ENCODE data around the gene FGD6. TPM values are rescaled to one million over a fixed set of nuclear protein-coding genes. Genes with fewer than 3 reads are reported as not detected.

The FGD6 gene
- total RNA-seq, 2 experiments from 2014 or later: 5.6 to 7.8 TPM

GRCh38 chr12:95265765-95266164 lies 48.5 kb upstream of the FGD6 start:
- H3K36me3 ChIP-seq (ENCODE audit: insufficient read depth, low read length): peaks cover 93% of the 10 kb centered on the region
- no peak overlapping the region for H3K4me2 ChIP-seq (ENCODE audit: low read length)
- no peaks in the 10 kb centered on the region for H3K9me3 ChIP-seq (ENCODE audit: low read length)
- H2AFZ ChIP-seq (ENCODE audit: low read length): no peak overlapping the region
- CTCF ChIA-PET (ENCODE audit: unreplicated experiment): no interaction called here
- no peaks in the 10 kb centered on the region for H3K79me2 ChIP-seq (ENCODE audit: insufficient read depth, low read depth, low read length)
- H3K27ac ChIP-seq (ENCODE audit: low read depth, low read length, poor library complexity, severe bottlenecking): no peak overlapping the region
- no peak overlapping the region for H3K4me3 ChIP-seq (ENCODE audit: low read depth, low read length, poor library complexity, severe bottlenecking)
- BruUV-seq (replicated peaks): no TSS peak
- intact Hi-C loops (cut with micrococcal nuclease; ENCODE audit: unreplicated experiment): no loop called here
- H3K9me2 ChIP-seq (ENCODE audit: insufficient read depth, low read length): no peaks in the 10 kb centered on the region
- H3K4me1 ChIP-seq (ENCODE audit: insufficient read depth, low read length, poor library complexity, severe bottlenecking): no peaks in the 10 kb centered on the region
- no peak for DNase-seq (ENCODE audit: low spot score)
- TF ChIP-seq EZH2phosphoT487 (IDR thresholded peaks at IDR 0.05; ENCODE audit: borderline replicate concordance, low read depth, low read length): no peak
- no peak for TF ChIP-seq CTCF (conservative IDR thresholded peaks at IDR 0.05; ENCODE audit: low read length)
- POLR2A ChIA-PET: interaction anchor here (0.6 to 1.6 kb wide), 11 partner anchors 12 to 251 kb away, joined by 3 to 6 read pairs (median 4); partner anchors contain the start of gene FGD6
- no peaks in the 10 kb centered on the region for H4K20me1 ChIP-seq (ENCODE audit: insufficient read depth, low read length)

- Histone ChIP-seq H3K4me3 (ENCODE audit: low read depth, low read length, poor library complexity, severe bottlenecking) (no peak overlapping the region), H3K4me1 (ENCODE audit: insufficient read depth, low read length, poor library complexity, severe bottlenecking) (no peaks in the 10 kb centered on the region), H3K27ac (ENCODE audit: low read depth, low read length, poor library complexity, severe bottlenecking) (no peak overlapping the region), H3K79me2 (ENCODE audit: insufficient read depth, low read depth, low read length) (no peaks in the 10 kb centered on the region), H4K20me1 (ENCODE audit: insufficient read depth, low read length) (no peaks in the 10 kb centered on the region), H3K36me3 (ENCODE audit: insufficient read depth, low read length) (peaks cover 92% of the 10 kb centered on the region), H3K9me2 (ENCODE audit: insufficient read depth, low read length) (no peaks in the 10 kb centered on the region), H3K9me3 (ENCODE audit: low read length) (no peaks in the 10 kb centered on the region), H2AFZ (ENCODE audit: low read length) (no peak overlapping the region), H3K4me2 (ENCODE audit: low read length) (no peak overlapping the region)
- POLR2A ChIA-PET: interaction anchor here (0.6 to 1.4 kb wide), 6 partner anchors 10 to 149 kb away, joined by 3 to 4 read pairs (median 3); no protein-coding TSS in a partner anchor
- BruUV-seq (replicated peaks): no TSS peak
- no peak for TF ChIP-seq EZH2phosphoT487 (IDR thresholded peaks at IDR 0.05; ENCODE audit: borderline replicate concordance, low read depth, low read length)
- no peak for TF ChIP-seq CTCF (conservative IDR thresholded peaks at IDR 0.05; ENCODE audit: low read length)
- DNase-seq (ENCODE audit: low spot score): no peak
- intact Hi-C loops (cut with micrococcal nuclease; ENCODE audit: unreplicated experiment): no loop called here
- CTCF ChIA-PET (ENCODE audit: unreplicated experiment): no interaction called here
Measured at GRCh38 chr12:95262808-95263207, 45.5 kb upstream of the FGD6 start.

GRCh38 chr12:95261109-95261508 lies 43.8 kb upstream of the FGD6 start:
- TF ChIP-seq EZH2phosphoT487 (IDR thresholded peaks at IDR 0.05; ENCODE audit: borderline replicate concordance, low read depth, low read length) (no peak), CTCF (conservative IDR thresholded peaks at IDR 0.05; ENCODE audit: low read length) (no peak)
- H4K20me1 ChIP-seq (ENCODE audit: insufficient read depth, low read length): no peaks in the 10 kb centered on the region
- ChIA-PET CTCF (ENCODE audit: unreplicated experiment) (no interaction called here), POLR2A (no interaction called here)
- no peaks in the 10 kb centered on the region for H3K9me2 ChIP-seq (ENCODE audit: insufficient read depth, low read length)
- H3K4me1 ChIP-seq (ENCODE audit: insufficient read depth, low read length, poor library complexity, severe bottlenecking): no peaks in the 10 kb centered on the region
- BruUV-seq (replicated peaks): no TSS peak
- H2AFZ ChIP-seq (ENCODE audit: low read length): no peak overlapping the region
- no peaks in the 10 kb centered on the region for H3K79me2 ChIP-seq (ENCODE audit: insufficient read depth, low read depth, low read length)
- H3K4me2 ChIP-seq (ENCODE audit: low read length): no peak overlapping the region
- H3K4me3 ChIP-seq (ENCODE audit: low read depth, low read length, poor library complexity, severe bottlenecking): no peak overlapping the region
- H3K9me3 ChIP-seq (ENCODE audit: low read length): no peaks in the 10 kb centered on the region
- H3K27ac ChIP-seq (ENCODE audit: low read depth, low read length, poor library complexity, severe bottlenecking): no peak overlapping the region
- DNase-seq (ENCODE audit: low spot score): no peak
- intact Hi-C loops (cut with micrococcal nuclease; ENCODE audit: unreplicated experiment): no loop called here
- peaks cover 92% of the 10 kb centered on the region for H3K36me3 ChIP-seq (ENCODE audit: insufficient read depth, low read length)
